B cell (primary cell): ENCODE results near the gene ZNF763.

ENCODE experiments used
- CTCF ChIP-seq: fragments of 200-600 bp; IDR thresholded peaks from one replicate; pipeline ENCODE4 v1.8.0; 2022; ENCODE audit warnings: antibody characterized with exemption, mild to moderate bottlenecking
- EZH2 ChIP-seq: IDR thresholded peaks from 2 replicates; pipeline ENCODE4 v1.6.1; 2012; ENCODE audit warnings: borderline replicate concordance, low read depth, mild to moderate bottlenecking, moderate library complexity, low read length; ENCODE audit not compliant: insufficient read depth, poor library complexity, severe bottlenecking

- TF ChIP-seq CTCF (no peak), EZH2 (no peak)
Observed at GRCh38 chr19:11986754-11987153, 21.9 kb downstream of the ZNF763 start.
